ENCODE results near the gene NFIX. TPM values are rescaled to one million over a fixed set of nuclear protein-coding genes. Genes with fewer than 3 reads are reported as not detected.
A peak's percentile ranks its signal among the peaks of the same experiment; 100 is the strongest.

NFIX gene
- total RNA-seq, 1 experiment from 2014 or later = 69.7 TPM

DNA sequence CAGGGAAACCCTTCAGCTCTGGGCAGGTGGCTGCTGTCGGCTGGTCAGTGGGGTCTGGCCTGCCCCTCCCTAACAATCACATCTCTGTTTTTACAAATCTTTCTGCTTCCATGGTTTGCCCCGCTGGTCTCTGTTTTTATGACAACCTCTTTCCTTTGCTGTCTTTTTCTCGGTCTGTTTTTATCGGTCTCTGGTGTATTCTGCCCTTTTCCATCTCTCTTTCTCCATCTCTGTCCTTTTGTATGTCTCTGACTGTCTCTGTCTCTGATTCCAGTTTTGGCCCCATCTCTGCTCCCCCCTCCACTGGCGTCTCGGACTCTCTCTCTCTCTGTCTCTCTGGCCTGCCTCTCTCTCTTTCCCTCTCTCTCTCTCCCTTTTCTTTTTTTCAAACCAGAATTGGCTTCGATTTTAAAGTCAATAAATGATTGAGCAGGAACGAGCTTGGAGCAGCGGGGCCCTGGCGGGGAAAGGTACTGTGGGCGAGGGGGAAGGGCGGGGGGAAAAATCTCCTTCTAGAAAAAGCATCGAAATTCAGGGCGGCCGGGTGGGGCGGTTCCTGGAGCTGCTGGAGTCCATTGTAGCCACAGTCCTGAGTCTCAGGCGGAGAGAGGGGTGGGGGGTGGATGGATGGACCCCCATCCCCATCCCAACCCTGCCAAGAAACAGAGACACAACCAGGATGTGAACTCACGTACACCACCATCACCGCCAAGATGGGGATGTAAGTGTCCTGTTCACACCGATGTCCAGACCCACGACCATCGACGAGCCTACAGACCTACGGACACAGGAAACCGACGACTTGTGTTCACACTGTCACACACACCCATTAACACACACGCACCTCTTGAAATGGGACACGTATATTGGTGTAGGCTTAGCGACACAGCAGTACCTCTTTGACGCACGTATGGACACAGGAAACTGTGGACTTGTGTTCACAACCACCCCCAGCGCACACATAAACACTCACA, 3.0 kb downstream of the NFIX start:
- ChIA-PET CTCF (no interaction called here), POLR2A (ENCODE audit: low non-redundant PET) (no interaction called here)
- no peaks in the 10 kb centered on the region for H3K9me3 ChIP-seq (ENCODE audit: low read depth, low read length, poor library complexity, severe bottlenecking)
- H3K36me3 ChIP-seq (ENCODE audit: insufficient read depth, low read length, poor library complexity, severe bottlenecking) = no peaks in the 10 kb centered on the region
- no peak for DNase-seq (ENCODE audit: low spot score)
- BruUV-seq (replicated peaks) = TSS peak; percentile 67
- no peak overlapping the region for H3K27ac ChIP-seq (ENCODE audit: low read depth, low read length, poor library complexity, severe bottlenecking)
- peaks cover 4% of the 10 kb centered on the region for H3K4me1 ChIP-seq (ENCODE audit: insufficient read depth, low read length, poor library complexity, severe bottlenecking)
- H3K4me3 ChIP-seq (ENCODE audit: low read depth, low read length, poor library complexity, severe bottlenecking) = no peak overlapping the region
- intact Hi-C loops (cut with micrococcal nuclease; ENCODE audit: unreplicated experiment) = no loop called here
- H3K27me3 ChIP-seq (replicated peaks; ENCODE audit: insufficient read depth, low read depth, low read length, poor library complexity) = no peaks in the 10 kb centered on the region
- no peak for TF ChIP-seq EZH2 (IDR thresholded peaks at IDR 0.05; ENCODE audit: borderline replicate concordance, low read depth, low read length, poor library complexity, severe bottlenecking)
- TF ChIP-seq, protein P1, sequence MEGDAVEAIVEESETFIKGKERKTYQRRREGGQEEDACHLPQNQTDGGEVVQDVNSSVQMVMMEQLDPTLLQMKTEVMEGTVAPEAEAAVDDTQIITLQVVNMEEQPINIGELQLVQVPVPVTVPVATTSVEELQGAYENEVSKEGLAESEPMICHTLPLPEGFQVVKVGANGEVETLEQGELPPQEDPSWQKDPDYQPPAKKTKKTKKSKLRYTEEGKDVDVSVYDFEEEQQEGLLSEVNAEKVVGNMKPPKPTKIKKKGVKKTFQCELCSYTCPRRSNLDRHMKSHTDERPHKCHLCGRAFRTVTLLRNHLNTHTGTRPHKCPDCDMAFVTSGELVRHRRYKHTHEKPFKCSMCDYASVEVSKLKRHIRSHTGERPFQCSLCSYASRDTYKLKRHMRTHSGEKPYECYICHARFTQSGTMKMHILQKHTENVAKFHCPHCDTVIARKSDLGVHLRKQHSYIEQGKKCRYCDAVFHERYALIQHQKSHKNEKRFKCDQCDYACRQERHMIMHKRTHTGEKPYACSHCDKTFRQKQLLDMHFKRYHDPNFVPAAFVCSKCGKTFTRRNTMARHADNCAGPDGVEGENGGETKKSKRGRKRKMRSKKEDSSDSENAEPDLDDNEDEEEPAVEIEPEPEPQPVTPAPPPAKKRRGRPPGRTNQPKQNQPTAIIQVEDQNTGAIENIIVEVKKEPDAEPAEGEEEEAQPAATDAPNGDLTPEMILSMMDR (conservative IDR thresholded peaks at IDR 0.05; ENCODE audit: low read depth, low read length) = no peak

GRCh38 chr19:13001166-13001501, 5.9 kb downstream of the NFIX start:
- H3K4me3 ChIP-seq (ENCODE audit: low read depth, low read length, poor library complexity, severe bottlenecking) = no peak overlapping the region
- H3K4me1 ChIP-seq (ENCODE audit: insufficient read depth, low read length, poor library complexity, severe bottlenecking) = peaks cover 4% of the 10 kb centered on the region
- no peaks in the 10 kb centered on the region for H3K27me3 ChIP-seq (replicated peaks; ENCODE audit: insufficient read depth, low read depth, low read length, poor library complexity)
- no peaks in the 10 kb centered on the region for H3K9me3 ChIP-seq (ENCODE audit: low read depth, low read length, poor library complexity, severe bottlenecking)
- TF ChIP-seq, protein P1 (conservative IDR thresholded peaks at IDR 0.05; ENCODE audit: low read depth, low read length) = no peak
- no peak for TF ChIP-seq EZH2 (IDR thresholded peaks at IDR 0.05; ENCODE audit: borderline replicate concordance, low read depth, low read length, poor library complexity, severe bottlenecking)
- DNase-seq (ENCODE audit: low spot score) = no peak
- intact Hi-C loops (cut with micrococcal nuclease; ENCODE audit: unreplicated experiment) = no loop called here
- no peak overlapping the region for H3K27ac ChIP-seq (ENCODE audit: low read depth, low read length, poor library complexity, severe bottlenecking)
- ChIA-PET CTCF (no interaction called here), POLR2A (ENCODE audit: low non-redundant PET) (no interaction called here)
- H3K36me3 ChIP-seq (ENCODE audit: insufficient read depth, low read length, poor library complexity, severe bottlenecking) = no peaks in the 10 kb centered on the region
- no TSS peak for BruUV-seq (replicated peaks)

DNA sequence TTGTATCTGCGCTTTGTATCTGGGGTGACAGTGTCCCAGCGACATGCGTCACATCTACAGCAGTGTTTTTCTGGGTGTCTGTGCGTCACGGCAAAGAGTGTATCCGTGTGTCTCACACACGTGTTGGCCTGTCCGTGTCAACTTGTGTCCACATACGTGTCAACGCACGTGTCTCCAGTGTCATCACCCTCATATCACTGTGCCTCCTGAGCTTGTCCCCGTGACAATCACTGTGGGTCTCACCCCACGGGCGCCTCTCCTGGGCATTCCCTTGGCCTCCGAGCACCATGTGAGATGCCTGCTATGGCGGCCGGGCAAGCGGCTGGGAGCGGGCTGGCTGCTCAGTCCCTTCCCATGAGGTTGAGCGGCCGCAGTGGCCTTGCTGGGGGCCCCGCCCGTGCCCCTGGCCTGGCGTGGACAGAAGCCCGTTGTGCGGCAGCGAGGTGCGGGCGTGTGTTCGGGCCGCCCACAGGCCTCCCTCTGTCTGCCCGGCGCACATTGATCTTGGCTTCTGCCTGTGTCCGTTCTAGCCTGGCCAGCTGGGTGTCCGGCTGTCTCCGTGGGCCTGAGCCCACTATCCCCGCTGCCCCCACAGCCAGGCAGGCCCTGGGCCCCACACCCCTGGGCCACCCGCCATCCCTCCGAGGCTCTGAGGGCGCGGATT, 6.4 kb downstream of the NFIX start:
- CTCF ChIA-PET = no interaction called here
- no peak for DNase-seq (ENCODE audit: low spot score)
- Histone ChIP-seq H3K4me1 (ENCODE audit: insufficient read depth, low read length, poor library complexity, severe bottlenecking) (peaks cover 1% of the 10 kb centered on the region), H3K27me3 (replicated peaks; ENCODE audit: insufficient read depth, low read depth, low read length, poor library complexity) (no peaks in the 10 kb centered on the region), H3K27ac (ENCODE audit: low read depth, low read length, poor library complexity, severe bottlenecking) (peak overlapping the region; percentile 42), H3K36me3 (ENCODE audit: insufficient read depth, low read length, poor library complexity, severe bottlenecking) (no peaks in the 10 kb centered on the region), H3K4me3 (ENCODE audit: low read depth, low read length, poor library complexity, severe bottlenecking) (no peak overlapping the region), H3K9me3 (ENCODE audit: low read depth, low read length, poor library complexity, severe bottlenecking) (no peaks in the 10 kb centered on the region)
- BruUV-seq (replicated peaks) = no TSS peak
- intact Hi-C loops (cut with micrococcal nuclease; ENCODE audit: unreplicated experiment) = no loop called here
- POLR2A ChIA-PET (ENCODE audit: low non-redundant PET) = no interaction called here
- no peak for TF ChIP-seq EZH2 (IDR thresholded peaks at IDR 0.05; ENCODE audit: borderline replicate concordance, low read depth, low read length, poor library complexity, severe bottlenecking)
- TF ChIP-seq, protein P1 (conservative IDR thresholded peaks at IDR 0.05; ENCODE audit: low read depth, low read length) = no peak

Measured in A673 (cell line).